ENCODE data around the gene E2F1. TPM values are rescaled to one million over a fixed set of nuclear protein-coding genes. Genes with fewer than 3 reads are reported as not detected.
"Not testable (repeated sequence)": the region's sequence is repeated elsewhere in the genome, so short reads cannot be mapped to it uniquely, and the experiment has no call there.

E2F1 gene
- total RNA-seq, 1 donor from 2014 or later = 2.2 TPM

DNA sequence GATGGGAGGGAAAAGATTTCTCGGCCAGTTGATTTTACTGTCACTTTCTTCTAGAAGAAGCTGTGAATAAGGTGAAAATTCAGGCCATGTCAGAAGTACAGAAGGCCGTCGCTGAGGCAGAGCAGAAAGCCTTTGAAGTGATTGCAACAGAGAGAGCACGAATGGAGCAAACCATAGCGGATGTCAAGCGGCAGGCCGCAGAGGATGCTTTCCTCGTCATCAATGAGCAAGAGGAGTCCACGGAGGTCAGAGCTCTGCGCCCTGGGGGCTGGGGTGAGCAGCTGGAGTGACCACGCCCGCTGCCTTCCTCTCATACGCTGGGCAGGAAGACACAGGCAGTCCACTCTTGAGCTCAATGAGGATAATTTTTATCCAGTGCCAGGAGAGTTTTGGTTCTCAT lies 45.9 kb downstream of the E2F1 start:
- DNase-seq = no peak

DNA sequence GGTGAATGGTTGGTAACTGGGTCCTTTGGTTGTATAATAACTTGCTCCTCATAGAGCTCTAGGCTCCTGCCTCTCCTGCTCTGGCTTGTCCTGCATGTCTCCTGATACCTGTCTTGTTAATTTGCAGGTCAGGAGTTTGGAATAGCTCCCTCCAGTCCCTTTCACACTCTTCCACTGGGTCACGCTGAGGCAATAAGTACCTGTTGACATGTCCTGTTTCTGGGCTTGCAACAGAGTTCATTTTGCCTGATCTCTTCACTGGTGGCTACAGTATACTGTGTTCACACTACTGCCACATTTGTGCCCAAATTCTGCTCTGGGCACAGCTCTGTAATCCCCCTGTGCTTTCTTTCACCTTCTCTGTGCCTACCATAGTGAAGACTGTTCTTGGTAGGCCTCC lies 49.4 kb downstream of the E2F1 start:
- no peak for DNase-seq

GRCh38 chr20:33635341-33635740 lies 50.8 kb downstream of the E2F1 start:
- DNase-seq = no peak

DNA sequence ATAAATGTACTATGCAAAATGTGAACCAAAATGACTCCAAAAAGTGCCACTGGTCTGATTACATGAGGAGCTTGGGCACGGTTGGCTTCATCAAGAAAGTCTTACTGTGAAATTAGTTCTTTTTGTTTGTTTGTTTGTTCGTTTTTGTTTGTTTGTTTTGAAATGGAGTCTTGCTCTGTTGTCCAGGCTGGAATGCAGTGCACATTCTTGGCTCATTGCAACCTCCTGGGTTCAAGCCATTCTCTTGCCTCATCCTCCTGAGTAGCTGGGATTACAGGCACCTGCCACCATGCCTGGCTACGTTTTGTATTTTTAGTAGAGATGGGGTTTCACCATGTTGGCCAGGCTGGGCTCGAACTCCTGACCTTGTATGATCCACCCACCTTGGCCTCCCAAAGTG lies 54.3 kb downstream of the E2F1 start:
- DNase-seq = not testable (repeated sequence)

- no peak for DNase-seq
Measured at GRCh38 chr20:33630507-33630906, 55.7 kb downstream of the E2F1 start.

GRCh38 chr20:33629979-33630378 lies 56.2 kb downstream of the E2F1 start:
- no peak for DNase-seq

- no peak for DNase-seq
Measured at GRCh38 chr20:33629533-33629932, 56.7 kb downstream of the E2F1 start.

DNA sequence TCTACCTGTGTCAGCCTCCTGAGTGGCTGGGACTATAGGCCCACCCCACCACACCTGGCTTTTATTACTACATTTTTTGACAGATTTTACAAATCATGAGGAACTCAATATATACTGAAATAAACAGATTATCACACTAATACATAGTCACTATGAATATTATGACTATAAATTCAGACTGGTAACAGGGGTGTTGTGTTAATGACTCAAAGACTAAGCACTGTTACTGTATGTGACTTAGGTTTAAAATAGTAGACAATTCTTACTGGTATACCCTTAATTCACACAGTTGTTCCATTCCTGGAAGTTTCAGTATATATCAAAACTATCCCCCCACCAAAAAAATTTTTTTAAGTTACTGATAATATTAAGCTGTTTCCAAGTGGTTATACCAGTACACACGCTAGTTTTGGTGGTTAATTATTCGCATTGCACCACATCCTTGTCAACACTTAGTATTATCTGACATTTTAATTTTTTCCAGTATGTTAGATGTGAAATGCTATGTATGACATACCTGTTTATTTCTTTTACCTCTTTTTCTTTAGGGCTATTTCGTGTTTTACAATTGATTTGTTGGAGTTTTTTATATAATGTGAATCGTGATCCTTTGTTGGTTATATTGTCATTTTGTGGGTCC lies 58.5 kb downstream of the E2F1 start:
- no peak for DNase-seq

- no peak for DNase-seq
Measured at GRCh38 chr20:33626190-33626589, 60.0 kb downstream of the E2F1 start.

Other genes with a start within 250 kb of the E2F1 start
- 15.6 TPM for gene SNTA1, start 242.6 kb downstream of the E2F1 start, total RNA-seq
- gene CBFA2T2, start 196.3 kb downstream of the E2F1 start, total RNA-seq = 24.3 TPM
- not detected for gene C20orf144, start 24.1 kb downstream of the E2F1 start, total RNA-seq
- gene ACTL10, start 19.4 kb downstream of the E2F1 start, total RNA-seq = 1.1 TPM
- gene NECAB3, start 12.0 kb downstream of the E2F1 start, total RNA-seq = 27.8 TPM
- gene PXMP4, start 33.9 kb upstream of the E2F1 start, total RNA-seq = 12.5 TPM
- 2.7 TPM for gene ZNF341, start 45.6 kb upstream of the E2F1 start, total RNA-seq
- gene CHMP4B, start 125.0 kb upstream of the E2F1 start, total RNA-seq = 26.4 TPM

All from occipital lobe (tissue), 2 donors.